AG04450 (cell line): ENCODE data around the gene TSKU. TPM values are rescaled to one million over a fixed set of nuclear protein-coding genes. Genes with fewer than 3 reads are reported as not detected.

Source experiments
- CTCF ChIA-PET: fragments of 300-600, 350-600 bp; formaldehyde crosslinking; extraction: SDS; loops from one replicate; lab custom pipeline; 2022; ENCODE audit warnings: antibody characterized with exemption, inconsistent platforms; lab: Charles Lee
- POLR2A ChIA-PET: fragments of 350-600 bp; formaldehyde crosslinking; extraction: SDS; loops from one replicate; lab custom pipeline; 2021; ENCODE audit warnings: antibody characterized with exemption, inconsistent platforms; lab: Yijun Ruan, JAX
- DNase-seq: peaks from one replicate; pipeline ENCODE4 v3.0.0-alpha.2; 2011; ENCODE audit warnings: low read depth, low spot score
- H3K27ac ChIP-seq: one replicate; pipeline ENCODE4 v1.5.1; 2012; ENCODE audit warnings: low read depth, low read length, control low read depth
- H3K27me3 ChIP-seq: one replicate; pipeline ENCODE4 v1.6.0; 2012; ENCODE audit warnings: low read length; ENCODE audit not compliant: control insufficient read depth, insufficient read depth
- H3K4me3 ChIP-seq: 2 replicates; pipeline ENCODE4 v1.5.1; 2011; ENCODE audit warnings: mild to moderate bottlenecking, low read depth, low read length, control low read depth
- H3K9me3 ChIP-seq: 2 replicates; pipeline ENCODE4 v1.5.1; 2012; ENCODE audit warnings: low read length; ENCODE audit not compliant: control insufficient read depth, insufficient read depth
- CTCF ChIP-seq: IDR thresholded peaks from 2 replicates; pipeline ENCODE4 v1.5.1; 2011; ENCODE audit warnings: low read depth, low read length, control low read depth, inconsistent platforms
- polyA plus RNA-seq: library from polyadenylated mRNA; depleted of rRNA; stranded (reverse); fragments of >200 nt; gene quantifications from 2 replicates; pipeline ENCODE4 v1.2.3, GENCODE V29; 2011; rRNA removed

Gene TSKU
- polyA plus RNA-seq, 1 experiment: 28.8 TPM

GRCh38 chr11:76846441-76846840, 63.3 kb downstream of the TSKU start:
- Histone ChIP-seq H3K27ac (no peak overlapping the region), H3K27me3 (peaks cover 25% of the 10 kb centered on the region), H3K9me3 (no peaks in the 10 kb centered on the region), H3K4me3 (no peak overlapping the region)
- ChIA-PET CTCF (interaction anchor here (0.7 kb wide), 1 partner anchor 74 kb away, joined by 3 read pairs; no protein-coding TSS in a partner anchor), POLR2A (no interaction called here)
- no peak for DNase-seq
- TF ChIP-seq CTCF: no peak

Other genes with a start within 250 kb of the TSKU start
- 10.9 and 14.2 TPM in 2 replicates for gene LRRC32, start 112.6 kb upstream of the TSKU start, polyA plus RNA-seq
- gene ACER3, start 77.6 kb downstream of the TSKU start, polyA plus RNA-seq: 9.3 and 11.2 TPM in 2 replicates